Mucosa of gallbladder (tissue), 1 donor: ENCODE data around the gene GPC6. TPM values are rescaled to one million over a fixed set of nuclear protein-coding genes. Genes with fewer than 3 reads are reported as not detected.

Source experiments
- DNase-seq: peaks from one replicate; pipeline ENCODE4 v3.0.0-alpha.2; 2020; ENCODE audit warnings: low spot score
- total RNA-seq: library from RNA; stranded (reverse); gene quantifications from one replicate; pipeline ENCODE4 v1.2.1, GENCODE V29; 2021
- donor health status: DM: no; HTN: no; CAD: no.

GPC6 gene
- total RNA-seq, 1 donor from 2014 or later: 24.0 TPM

DNA sequence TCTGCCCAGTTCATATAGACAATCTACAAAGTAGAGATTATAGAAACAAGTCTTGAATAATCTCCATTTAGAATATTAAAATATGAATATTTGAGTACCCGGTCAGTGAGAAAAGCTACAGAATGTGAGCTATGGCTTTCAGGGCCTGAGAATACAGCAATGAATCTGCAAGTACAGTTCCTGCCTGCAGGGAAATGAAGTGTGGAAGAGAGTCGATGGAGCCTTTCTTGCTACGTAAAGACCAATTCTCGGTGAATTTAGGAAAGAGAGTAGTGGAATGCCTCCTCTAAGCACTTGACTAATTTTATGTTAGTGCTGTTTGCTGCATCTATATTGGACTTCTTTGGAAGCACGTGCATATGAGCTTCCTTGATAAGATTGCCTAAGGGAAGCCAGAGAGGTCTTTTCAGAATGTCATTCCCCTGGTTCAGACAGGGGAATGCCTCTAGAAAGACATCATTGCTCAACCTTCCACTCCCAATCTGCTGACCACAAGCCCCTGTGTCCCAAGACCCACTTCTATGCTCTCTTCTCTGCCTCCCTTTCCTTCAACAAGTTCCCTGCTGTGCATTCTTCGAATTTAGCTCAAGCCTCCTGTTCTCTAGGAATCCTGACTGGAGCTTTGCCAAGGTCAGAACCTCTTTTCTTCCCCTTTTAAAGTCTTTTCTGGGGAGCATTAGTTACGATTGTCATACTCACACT is 41.9 kb downstream of the GPC6 start:
- no peak for DNase-seq

DNA sequence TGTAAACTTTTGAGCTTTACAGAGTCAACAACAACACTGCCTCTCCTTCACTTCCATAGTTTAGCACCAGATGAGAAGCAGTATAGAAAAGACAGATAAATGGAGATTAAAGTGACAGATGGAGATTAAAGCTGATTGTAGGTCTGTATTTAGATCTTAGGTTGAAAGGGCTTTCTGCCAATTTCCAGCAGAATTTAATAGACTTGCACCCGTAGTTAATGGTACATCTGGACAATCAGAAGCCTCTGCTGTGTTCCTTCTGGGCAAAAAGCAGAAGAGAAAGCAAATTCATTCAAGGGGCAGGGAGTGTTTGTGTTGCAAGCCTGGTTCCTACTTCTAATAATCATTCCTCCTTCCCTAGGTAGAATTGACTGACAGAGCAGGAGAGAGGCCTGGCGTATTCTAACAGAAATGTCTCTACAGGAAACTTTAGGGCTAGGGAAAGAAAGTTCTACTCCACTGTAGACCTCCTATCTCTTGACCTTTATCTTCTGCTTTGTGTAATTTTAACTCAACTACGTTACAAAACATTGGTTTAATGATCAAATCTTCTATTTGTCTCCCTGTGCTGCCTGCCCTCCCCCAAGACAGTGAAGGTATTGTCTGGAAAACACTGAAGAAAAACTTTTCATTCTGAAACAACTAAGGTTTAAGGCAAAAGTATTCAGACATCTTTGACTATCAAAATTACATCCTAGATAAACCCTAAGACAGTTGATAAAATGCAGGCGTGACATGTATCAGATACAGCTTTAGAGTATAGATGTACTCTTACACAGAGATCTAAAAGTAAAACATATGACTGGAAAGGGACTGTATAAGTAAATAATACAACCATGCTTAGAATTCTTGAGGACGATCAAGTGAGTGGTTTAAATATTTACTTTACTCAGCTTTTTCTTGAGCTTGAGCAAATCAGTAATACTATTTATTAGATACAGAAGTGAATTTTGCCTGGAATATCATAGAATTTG is 44.4 kb downstream of the GPC6 start:
- no peak for DNase-seq

DNA sequence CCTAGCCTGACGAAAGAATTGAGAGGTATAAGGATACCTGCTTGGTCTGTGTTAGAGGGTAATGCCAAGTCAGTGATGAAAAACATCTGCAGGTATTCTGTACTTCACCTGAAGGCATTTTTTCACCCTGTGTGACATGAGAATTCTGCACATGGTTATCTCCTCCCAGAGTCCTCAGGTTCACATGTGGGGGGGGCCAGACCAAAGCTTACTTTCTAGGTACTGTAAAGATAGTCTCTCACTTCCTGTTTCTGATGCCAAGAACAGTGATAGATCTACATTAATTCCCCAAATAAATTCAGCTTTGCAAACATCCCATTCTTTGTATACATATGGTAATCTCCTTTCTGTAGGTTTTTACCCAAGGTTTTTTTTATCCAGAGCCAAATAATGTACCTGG is 53.4 kb downstream of the GPC6 start:
- no peak for DNase-seq

DNA sequence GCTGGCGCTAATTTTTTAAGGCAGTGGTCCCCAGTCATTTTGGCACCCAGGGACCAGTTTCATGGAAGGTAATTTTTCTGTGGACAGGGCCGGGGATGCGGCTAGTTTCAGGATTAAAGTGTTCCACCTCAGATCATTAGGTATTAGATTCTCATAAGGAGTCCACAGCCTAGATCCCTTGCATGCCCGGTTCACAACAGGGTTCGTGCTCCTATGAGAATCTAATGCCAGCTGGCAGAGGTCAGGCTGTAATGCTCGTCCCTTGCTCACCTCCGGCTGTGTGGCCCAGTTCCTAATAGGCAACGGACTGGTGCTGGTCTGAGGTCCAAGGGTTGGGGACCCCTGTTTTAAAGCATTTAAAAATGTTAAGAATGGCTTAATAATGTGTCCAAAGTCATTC is 54.1 kb downstream of the GPC6 start:
- no peak for DNase-seq

DNA sequence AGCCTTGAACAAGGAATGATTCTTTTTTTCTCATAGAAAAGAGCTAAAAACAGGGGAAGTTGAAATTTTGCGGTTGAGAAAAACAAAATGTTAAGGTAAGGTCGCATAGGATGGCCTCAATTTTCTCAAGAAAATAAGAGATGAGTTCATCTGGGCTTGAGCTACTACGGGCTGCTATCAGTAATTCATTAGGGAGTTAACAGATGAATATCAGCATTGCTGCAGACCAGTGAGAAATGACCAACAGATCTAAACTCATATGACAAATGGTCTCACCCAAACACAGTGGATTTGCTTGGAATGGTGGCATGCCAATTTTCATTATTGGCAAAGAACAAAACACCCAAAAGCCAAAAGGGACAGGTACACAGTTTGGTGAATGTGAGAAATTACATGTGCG is 56.6 kb downstream of the GPC6 start:
- DNase-seq: no peak

DNA sequence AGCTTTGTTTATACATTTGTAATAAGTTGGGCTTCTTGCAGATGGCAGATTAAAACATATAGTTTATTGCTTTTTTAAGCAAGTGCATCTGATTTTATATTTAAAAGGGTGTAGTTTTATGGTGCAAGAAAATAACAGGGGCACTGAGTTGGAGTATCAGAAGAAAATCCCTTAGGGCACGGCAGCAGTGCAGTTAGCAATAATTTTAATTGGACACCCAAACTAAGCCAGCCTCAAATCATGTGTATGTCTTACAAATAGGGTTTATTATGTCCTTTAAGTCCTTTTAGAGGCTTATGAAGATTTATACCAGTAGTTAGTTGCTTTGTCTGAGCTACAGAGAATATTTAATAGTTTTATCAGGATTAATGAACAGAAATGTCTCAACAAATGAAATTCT is 57.5 kb downstream of the GPC6 start:
- no peak for DNase-seq

DNA sequence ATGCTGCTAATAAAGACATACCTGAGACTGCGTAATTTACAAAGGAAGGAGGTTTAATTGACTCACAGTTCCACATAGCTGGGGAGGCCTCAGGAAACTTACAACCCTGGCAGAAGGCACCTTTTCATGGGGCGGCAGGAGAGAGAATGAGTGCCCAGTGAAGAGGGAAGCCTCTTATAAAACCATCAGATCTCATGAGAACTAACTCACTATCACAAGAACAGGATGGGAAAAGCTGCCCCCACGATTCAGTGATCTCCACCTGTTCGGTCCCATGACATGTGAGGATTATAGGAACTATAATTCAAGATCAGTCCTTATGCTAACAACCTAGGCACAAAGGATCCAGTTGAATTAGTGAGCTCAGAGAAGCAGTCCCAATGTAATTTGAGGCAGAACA is 59.4 kb downstream of the GPC6 start:
- no peak for DNase-seq

DNA sequence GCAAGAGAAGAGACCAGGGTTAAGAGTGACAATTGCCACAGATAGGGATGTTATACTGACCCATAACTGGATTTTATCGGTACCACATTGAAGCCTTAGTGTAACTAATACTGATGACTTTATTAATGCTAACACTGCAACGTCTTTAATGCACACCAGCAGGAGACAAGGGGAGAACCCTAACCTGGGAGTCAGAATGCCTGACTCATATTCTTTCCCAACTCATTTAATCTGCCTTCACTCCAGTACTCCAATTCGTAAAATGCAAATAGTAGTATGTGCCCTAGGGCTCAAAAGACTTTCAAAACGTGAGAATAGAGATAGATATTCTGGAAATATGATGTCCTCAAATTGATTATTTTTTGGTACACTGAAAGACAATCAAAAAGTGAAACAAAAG is 62.4 kb downstream of the GPC6 start:
- no peak for DNase-seq

- DNase-seq: no peak
Measured at GRCh38 chr13:93289842-93290241, 63.2 kb downstream of the GPC6 start.

DNA sequence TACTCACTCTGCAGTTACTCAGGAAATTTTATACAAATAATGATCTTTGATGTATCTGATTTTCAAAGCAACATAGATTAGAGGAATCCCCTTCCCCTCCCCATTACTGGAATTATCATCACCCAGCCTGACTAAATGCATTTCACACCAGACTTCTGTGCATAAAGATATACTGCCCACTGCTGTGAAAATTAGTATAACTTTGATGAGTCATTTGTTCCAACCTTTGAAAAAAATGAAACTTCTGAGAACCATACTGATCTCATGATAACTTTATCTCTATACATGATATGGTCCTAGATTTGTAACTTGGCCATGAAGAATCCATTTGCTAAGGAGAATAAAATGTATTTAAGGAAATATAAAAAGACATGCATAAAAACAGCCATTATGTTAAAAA is 63.9 kb downstream of the GPC6 start:
- DNase-seq: no peak

DNA sequence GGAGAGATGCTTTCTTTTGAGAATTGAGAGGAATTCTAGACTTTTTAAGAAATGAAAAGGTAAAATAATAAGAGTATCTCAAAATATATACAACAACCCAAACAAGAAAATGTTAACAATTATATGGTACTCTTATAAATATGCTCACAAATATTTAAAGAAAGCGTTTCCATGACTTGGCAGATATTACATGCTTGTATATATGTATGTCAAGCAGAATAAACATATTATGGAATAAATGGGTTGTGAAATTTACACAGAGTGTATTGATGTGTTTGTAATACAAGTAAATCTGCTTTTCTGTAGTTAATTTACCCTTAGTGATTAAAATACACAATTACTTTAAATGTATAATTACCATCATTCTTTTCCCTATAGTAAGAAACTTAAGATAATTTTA is 65.8 kb downstream of the GPC6 start:
- no peak for DNase-seq

- DNase-seq: no peak
Measured at GRCh38 chr13:93293710-93294109, 67.1 kb downstream of the GPC6 start.

DNA sequence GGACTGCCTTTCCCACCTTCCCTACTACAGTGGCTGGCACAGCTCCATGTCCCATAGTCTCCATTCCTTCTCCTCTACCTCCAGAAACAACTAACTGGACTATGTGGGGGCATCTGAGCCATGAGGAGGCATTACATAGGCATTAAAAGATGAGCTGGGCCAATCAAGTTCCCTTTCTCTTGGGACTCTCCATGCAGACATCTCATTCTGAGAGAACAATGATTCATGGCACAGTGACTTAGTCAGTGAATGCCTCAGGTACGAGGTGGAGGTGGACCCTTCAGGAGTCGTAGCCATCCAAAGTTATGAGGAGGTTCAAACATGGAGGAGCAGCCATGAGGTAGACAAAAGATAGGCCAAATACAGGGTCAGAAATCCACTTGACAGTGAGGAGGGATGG is 70.0 kb downstream of the GPC6 start:
- no peak for DNase-seq

- DNase-seq: no peak
Measured at GRCh38 chr13:93298713-93299112, 72.1 kb downstream of the GPC6 start.

GRCh38 chr13:93304134-93304533 is 77.5 kb downstream of the GPC6 start:
- DNase-seq: no peak

DNA sequence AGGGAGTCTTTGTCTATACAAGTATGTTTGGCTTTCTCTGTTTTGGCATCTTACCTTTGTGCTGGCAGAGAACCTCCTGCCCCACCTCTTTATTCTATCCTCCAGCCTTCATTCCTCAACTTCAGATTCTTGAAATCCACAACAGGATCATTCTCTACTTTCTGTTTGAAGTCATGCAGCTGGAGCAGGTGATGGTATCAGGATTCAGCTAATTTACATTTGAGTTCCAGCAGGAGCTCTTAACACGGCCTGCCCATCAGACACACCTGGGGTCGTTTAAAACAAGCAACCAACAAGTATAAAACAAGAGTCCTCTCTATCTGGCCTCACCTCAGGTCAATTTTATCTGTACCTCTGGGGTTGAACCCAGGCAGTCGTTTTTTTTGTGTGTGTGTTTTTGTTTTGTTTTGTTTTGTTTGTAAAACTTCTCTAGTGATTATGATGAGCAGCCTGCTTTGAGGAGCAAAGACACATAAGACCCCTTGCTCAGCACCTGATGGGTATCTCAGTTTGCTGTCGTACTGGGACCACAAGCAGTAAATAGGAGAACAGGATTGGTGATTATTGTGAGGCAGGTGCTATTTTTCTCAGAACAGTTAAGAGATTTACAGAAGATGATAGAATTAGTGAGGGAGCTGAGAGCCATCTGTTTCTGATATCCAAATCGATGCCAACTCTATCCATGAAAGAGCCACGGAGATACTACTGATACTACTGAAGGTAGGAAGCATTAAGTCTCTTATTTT is 78.4 kb downstream of the GPC6 start:
- no peak for DNase-seq

DNA sequence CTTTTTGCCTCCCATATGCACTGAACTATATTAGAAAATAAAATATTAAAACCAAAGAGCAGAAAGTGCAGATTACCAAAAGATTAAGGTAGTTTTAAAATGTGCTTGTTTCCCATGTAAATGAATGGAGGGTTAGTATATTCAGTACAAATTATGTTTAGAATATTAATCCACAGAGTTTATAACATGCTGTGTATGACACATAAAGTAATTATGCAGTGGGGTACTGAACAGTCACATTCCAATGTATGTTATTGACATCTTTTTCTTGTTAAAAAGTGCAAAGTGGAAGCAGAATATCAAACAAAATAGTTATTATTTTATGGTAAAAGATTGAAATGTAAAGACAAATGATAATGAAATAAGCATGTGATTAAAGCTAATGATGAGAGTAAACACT is 79.3 kb downstream of the GPC6 start:
- no peak for DNase-seq

DNA sequence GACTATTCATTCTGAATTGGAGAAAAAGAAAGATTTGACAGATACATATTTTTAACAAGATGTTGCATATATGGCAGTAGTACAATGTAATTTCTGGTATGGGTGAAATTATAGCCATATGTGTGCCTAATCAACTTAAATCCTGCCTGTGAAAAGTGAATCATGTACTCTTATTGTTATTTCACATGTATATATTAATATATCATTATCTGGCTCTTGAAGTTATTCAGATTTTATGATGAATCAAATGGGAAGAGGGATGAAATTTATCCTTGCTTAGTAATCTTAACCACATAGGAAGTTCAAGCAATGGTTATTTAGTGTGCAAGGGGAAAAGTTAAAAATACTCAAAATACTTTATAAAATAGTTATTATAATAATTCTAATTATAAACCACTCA is 80.5 kb downstream of the GPC6 start:
- no peak for DNase-seq

GRCh38 chr13:93307651-93308050 is 81.0 kb downstream of the GPC6 start:
- DNase-seq: no peak

DNA sequence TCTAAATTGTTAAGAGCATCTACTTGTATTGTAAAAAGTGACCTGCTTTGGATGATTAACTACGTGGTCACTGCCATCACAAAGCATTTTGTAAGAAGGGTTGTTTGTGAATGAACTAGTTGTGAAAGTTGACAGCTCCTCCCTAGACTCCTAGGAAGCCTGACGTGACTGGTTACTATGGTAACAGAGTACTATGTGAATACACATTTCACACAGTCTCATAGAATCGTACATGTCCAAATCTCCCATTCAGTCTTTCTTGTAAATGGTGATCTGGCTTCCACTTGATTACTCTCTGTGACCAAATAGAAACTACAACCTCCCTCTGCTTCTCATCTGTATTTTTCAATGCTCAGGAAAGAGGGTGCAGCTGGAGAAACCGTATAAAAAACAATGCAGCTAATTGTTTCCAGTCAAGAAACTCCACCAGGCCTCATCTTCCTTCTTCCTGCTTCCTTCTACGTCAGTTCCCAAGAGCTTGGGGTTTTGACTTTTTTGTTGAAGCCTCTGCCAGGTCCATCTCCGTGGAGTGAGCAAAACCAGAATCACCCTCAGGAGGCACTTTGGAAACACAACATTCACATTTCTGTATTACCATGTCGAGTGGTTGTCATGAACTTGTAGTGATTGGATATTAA is 83.4 kb downstream of the GPC6 start:
- DNase-seq: no peak

GRCh38 chr13:93316841-93317240 is 90.2 kb downstream of the GPC6 start:
- DNase-seq: no peak
